Activated T-cell treated with anti-CD3 and anti-CD28 coated beads, Interleukin-2, amount 50 U/mL, for 24 hours (primary cell): ENCODE results near the gene ST6GALNAC2.
A peak's percentile ranks its signal among the peaks of the same experiment; 100 is the strongest.
"Not testable (repeated sequence)": the region's sequence is repeated elsewhere in the genome, so short reads cannot be mapped to it uniquely, and the experiment has no call there.

ENCODE experiments used
- DNase-seq: peaks from one replicate; pipeline ENCODE4 v3.0.0-alpha.2; 2020
- H3K27ac Mint-ChIP-seq: 2 replicates; pipeline ENCODE4 v1.8.0; 2020; ENCODE audit warnings: mild to moderate bottlenecking, mixed read lengths
- H3K27me3 Mint-ChIP-seq: 2 replicates; pipeline ENCODE4 v1.8.0; 2020; ENCODE audit warnings: mixed read lengths
- H3K36me3 Mint-ChIP-seq: 2 replicates; pipeline ENCODE4 v1.8.0; 2020; ENCODE audit warnings: low read depth, mixed read lengths
- H3K4me1 Mint-ChIP-seq: 2 replicates; pipeline ENCODE4 v1.8.0; 2020; ENCODE audit warnings: low read depth, mixed read lengths
- H3K4me3 Mint-ChIP-seq: 2 replicates; pipeline ENCODE4 v1.8.0; 2020; ENCODE audit warnings: mild to moderate bottlenecking, moderate library complexity, mixed read lengths
- H3K9me3 Mint-ChIP-seq: 2 replicates; pipeline ENCODE4 v1.8.0; 2020; ENCODE audit warnings: mixed read lengths

The ST6GALNAC2 gene

DNA sequence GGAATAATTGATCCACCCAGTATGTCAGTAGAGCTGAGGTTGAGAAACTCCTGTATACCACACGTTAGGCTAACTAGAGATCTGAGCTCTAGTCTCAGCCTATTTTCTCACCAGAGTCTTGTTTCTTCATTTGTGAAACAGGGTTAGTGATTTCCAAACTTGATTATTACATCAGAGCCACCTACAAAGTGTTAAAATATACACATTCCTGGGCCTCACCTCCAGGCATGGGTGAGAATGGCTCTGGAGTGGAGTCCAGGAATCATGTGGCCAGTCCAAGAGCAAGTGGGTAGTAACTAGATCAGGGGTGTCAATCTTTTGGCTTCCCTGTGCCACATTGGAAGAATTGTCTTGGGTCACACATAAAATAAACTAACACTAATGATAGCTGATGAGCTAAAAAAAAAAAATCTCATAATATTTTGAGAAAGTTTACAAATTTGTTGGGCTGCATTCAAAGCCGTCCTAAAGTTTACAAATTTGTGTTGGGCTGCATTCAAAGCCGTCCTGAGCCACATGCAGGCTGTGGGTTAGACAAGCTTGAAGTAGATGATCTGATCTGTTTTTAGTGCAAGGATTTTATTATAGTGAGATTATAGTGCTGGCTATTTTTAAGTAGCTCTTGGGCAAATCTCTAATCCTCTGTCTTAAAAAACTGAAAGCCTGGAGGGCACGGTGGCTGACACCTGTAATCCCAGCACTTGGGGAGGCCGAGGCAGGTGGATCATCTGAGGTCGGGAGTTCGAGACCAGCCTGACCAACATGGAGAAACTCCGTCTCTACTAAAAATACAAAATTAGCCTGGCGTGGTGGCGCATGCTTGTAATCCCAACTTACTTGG, 25.4 kb downstream of the ST6GALNAC2 start:
- Mint-ChIP-seq H3K27ac (peak overlapping the region; percentile 88), H3K27me3 (no peaks in the 10 kb centered on the region), H3K4me1 (peaks cover 69% of the 10 kb centered on the region), H3K9me3 (no peaks in the 10 kb centered on the region), H3K36me3 (peaks cover 83% of the 10 kb centered on the region), H3K4me3 (peak overlapping the region; percentile 99)
- no peak for DNase-seq

- not testable (repeated sequence) for H3K27me3 Mint-ChIP-seq, H3K9me3 Mint-ChIP-seq, DNase-seq
- peaks cover 61% of the 10 kb centered on the region for H3K4me1 Mint-ChIP-seq
- peak overlapping the region; percentile 100 for H3K27ac Mint-ChIP-seq
- H3K36me3 Mint-ChIP-seq, result peaks cover 75% of the 10 kb centered on the region
- peak overlapping the region; percentile 99 for H3K4me3 Mint-ChIP-seq
These were observed 26.2 kb downstream of the ST6GALNAC2 start for GRCh38 chr17:76559460-76559859.

DNA sequence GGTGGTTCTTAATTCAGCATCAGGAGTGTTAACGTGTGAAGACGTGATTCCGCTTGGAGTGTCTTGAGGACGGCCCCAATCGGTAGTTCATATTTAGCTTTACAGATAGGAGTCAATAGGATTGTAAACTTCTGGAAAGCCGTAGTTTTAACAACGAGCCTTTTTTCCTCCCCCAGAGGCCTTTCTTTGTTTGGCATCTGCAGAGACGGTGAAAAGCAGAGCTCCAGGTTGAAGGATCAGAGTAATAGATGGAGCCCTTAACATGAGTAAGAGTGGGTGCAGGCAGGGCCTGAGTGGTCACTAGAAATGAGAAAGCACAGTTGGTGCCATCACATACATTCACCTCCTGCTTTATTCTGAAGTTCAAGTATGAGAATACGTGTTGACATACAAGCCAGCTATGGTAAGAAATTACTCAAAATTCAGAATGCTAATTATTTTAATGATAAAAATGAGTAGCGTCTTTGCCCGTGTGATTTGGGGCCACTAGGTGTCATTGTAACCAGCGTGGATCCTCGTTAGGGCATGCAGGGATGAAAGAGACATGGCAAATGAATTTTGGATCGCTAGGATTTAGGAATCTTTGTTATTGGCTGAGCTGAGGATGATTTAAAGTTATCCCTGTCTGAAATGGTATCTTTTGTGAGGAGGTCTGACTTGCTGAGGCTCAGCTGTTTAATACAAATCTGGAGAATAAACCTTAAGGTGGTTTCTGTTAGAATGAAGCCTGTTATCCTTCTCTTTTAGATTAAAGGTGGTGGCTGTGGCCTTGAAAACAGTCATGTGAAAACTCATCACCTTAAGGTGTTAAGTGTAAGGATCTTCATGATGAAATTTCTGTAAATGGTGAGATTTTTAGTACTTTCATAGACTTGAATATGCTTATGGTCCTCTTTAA, 27.2 kb downstream of the ST6GALNAC2 start:
- no peak for DNase-seq
- peaks cover 68% of the 10 kb centered on the region for H3K36me3 Mint-ChIP-seq
- peaks cover 59% of the 10 kb centered on the region for H3K4me1 Mint-ChIP-seq

DNA sequence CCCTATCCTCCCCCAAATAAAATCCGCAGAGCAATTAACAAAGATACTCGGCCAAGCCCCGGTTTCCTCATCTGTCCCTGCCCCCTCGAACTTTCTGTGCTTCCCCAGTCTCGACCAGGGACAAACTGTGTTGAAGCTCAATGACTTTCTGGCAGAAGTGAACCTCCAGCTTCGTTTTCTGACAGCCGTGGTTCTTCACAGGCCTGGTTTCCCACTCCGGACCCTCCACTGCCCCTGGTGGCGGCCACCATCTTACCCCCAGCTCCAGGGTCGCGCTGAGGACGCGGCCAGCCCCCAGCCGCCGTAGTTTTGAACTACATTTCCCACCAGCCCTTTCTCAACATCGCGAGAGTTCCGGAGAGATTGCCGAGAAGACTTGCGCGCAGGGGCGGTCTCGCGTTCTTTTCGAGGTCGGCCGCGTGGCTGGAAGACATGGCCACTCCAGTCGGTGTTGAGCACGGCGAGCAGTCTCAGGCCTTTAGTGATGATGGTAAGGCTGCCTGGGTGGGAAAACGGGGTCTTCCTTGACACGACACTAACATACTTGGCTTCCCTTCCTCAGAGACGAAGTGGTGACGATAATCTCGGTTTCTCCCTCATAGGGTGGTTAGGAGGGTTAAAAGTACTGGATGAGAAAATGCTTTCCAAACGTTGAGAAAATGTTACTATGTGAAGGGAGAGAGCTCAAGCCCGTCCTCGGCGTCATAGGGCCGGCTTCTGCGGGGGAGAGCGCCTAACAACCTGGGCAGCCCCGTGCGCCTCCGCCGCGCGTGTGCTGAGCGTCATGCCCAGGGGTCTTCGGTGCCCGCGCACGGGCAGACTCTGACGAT, 28.1 kb downstream of the ST6GALNAC2 start:
- Mint-ChIP-seq H3K36me3 (peaks cover 59% of the 10 kb centered on the region), H3K27me3 (no peaks in the 10 kb centered on the region), H3K27ac (peak overlapping the region; percentile 100), H3K4me3 (peak overlapping the region; percentile 99), H3K9me3 (no peaks in the 10 kb centered on the region), H3K4me1 (peaks cover 50% of the 10 kb centered on the region)
- peak; percentile 93 for DNase-seq

More for the DNA sequence above, 27.2 kb downstream of the ST6GALNAC2 start:
- H3K4me3 Mint-ChIP-seq, result peak overlapping the region; percentile 99
- H3K27ac Mint-ChIP-seq, result peak overlapping the region; percentile 100
- no peaks in the 10 kb centered on the region for H3K27me3 Mint-ChIP-seq
- no peaks in the 10 kb centered on the region for H3K9me3 Mint-ChIP-seq

- Mint-ChIP-seq H3K9me3 (no peaks in the 10 kb centered on the region), H3K27me3 (no peaks in the 10 kb centered on the region), H3K4me1 (peaks cover 46% of the 10 kb centered on the region), H3K4me3 (peak overlapping the region; percentile 99), H3K27ac (peak overlapping the region; percentile 100), H3K36me3 (peaks cover 53% of the 10 kb centered on the region)
- DNase-seq, result no peak
These were observed 28.8 kb downstream of the ST6GALNAC2 start for GRCh38 chr17:76556765-76557367.

DNA sequence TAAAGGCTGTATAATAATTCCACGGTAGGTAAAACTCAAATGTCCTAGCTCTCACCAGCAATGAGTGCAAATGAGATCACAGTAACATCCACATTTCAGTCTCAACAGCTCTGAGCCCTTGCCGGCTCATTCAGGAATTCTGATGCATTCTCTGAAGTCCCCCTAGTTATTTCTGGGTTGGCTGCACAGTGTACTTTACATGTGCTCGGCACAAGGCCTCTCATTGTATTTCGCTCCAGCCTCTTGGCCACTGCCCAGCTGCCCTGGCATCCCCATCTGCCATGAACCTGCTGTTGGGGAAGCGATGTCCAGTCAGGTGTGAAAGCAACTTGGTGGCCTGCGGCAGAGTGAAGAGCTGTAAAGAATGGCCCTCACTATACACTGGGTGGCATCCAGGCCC, 31.5 kb downstream of the ST6GALNAC2 start:
- Mint-ChIP-seq H3K36me3 (peaks cover 26% of the 10 kb centered on the region), H3K4me3 (no peak overlapping the region)

GRCh38 chr17:76553178-76553908, 32.3 kb downstream of the ST6GALNAC2 start:
- Mint-ChIP-seq H3K9me3 (no peaks in the 10 kb centered on the region), H3K27ac (no peak overlapping the region), H3K36me3 (peaks cover 18% of the 10 kb centered on the region), H3K27me3 (no peaks in the 10 kb centered on the region), H3K4me3 (no peak overlapping the region), H3K4me1 (peaks cover 20% of the 10 kb centered on the region)
- DNase-seq, result no peak

More for the DNA sequence above, 31.5 kb downstream of the ST6GALNAC2 start:
- H3K27me3 Mint-ChIP-seq, result no peaks in the 10 kb centered on the region
- no peaks in the 10 kb centered on the region for H3K9me3 Mint-ChIP-seq
- DNase-seq, result no peak
- H3K4me1 Mint-ChIP-seq, result peaks cover 26% of the 10 kb centered on the region
- no peak overlapping the region for H3K27ac Mint-ChIP-seq

- Mint-ChIP-seq H3K27me3 (no peaks in the 10 kb centered on the region), H3K27ac (no peak overlapping the region), H3K36me3 (peaks cover 2% of the 10 kb centered on the region), H3K4me3 (no peak overlapping the region), H3K4me1 (peaks cover 12% of the 10 kb centered on the region), H3K9me3 (no peaks in the 10 kb centered on the region)
- DNase-seq, result no peak
These were observed 34.0 kb downstream of the ST6GALNAC2 start for GRCh38 chr17:76551685-76552084.

GRCh38 chr17:76550712-76551615, 34.7 kb downstream of the ST6GALNAC2 start:
- H3K36me3 Mint-ChIP-seq, result peaks cover 2% of the 10 kb centered on the region
- peaks cover 8% of the 10 kb centered on the region for H3K4me1 Mint-ChIP-seq
- H3K4me3 Mint-ChIP-seq, result no peak overlapping the region
- H3K9me3 Mint-ChIP-seq, result no peaks in the 10 kb centered on the region
- H3K27ac Mint-ChIP-seq, result no peak overlapping the region
- H3K27me3 Mint-ChIP-seq, result no peaks in the 10 kb centered on the region
- no peak for DNase-seq

- no peak for DNase-seq
- Mint-ChIP-seq H3K27me3 (peaks cover 2% of the 10 kb centered on the region), H3K4me3 (no peak overlapping the region), H3K9me3 (no peaks in the 10 kb centered on the region), H3K27ac (no peak overlapping the region), H3K36me3 (no peaks in the 10 kb centered on the region), H3K4me1 (peaks cover 5% of the 10 kb centered on the region)
These were observed 36.1 kb downstream of the ST6GALNAC2 start for GRCh38 chr17:76549539-76549938.

DNA sequence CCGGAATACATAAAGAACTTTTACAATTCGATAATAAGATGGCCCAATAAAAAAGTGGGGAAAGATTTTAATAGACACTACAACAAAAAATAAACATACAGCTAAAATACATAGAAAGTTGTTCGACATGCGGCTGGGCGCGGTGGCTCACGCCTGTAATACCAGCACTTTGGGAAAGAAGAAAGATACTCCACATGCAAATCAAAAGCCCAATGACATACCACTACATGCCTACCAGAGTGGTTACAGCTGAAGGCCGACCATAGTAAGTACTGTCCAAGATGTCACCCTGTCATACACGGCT, 36.5 kb downstream of the ST6GALNAC2 start:
- no peak for DNase-seq
- peaks cover 5% of the 10 kb centered on the region for H3K4me1 Mint-ChIP-seq
- H3K36me3 Mint-ChIP-seq, result no peaks in the 10 kb centered on the region
- no peak overlapping the region for H3K4me3 Mint-ChIP-seq
- H3K9me3 Mint-ChIP-seq, result no peaks in the 10 kb centered on the region
- peaks cover 5% of the 10 kb centered on the region for H3K27me3 Mint-ChIP-seq
- no peak overlapping the region for H3K27ac Mint-ChIP-seq

GRCh38 chr17:76548378-76549214, 37.1 kb downstream of the ST6GALNAC2 start:
- H3K4me1 Mint-ChIP-seq, result peaks cover 5% of the 10 kb centered on the region
- H3K4me3 Mint-ChIP-seq, result no peak overlapping the region
- H3K36me3 Mint-ChIP-seq, result no peaks in the 10 kb centered on the region
- no peaks in the 10 kb centered on the region for H3K9me3 Mint-ChIP-seq
- H3K27me3 Mint-ChIP-seq, result peaks cover 11% of the 10 kb centered on the region
- H3K27ac Mint-ChIP-seq, result no peak overlapping the region
- no peak for DNase-seq
